HEK293T (cell line): ENCODE results near the gene PILRB.
"Not testable (repeated sequence)": the region's sequence is repeated elsewhere in the genome, so short reads cannot be mapped to it uniquely, and the experiment has no call there.

Experiments
- ARNT ChIP-seq: fragments of 450-650 bp; IDR thresholded peaks from 2 replicates; pipeline ENCODE4 v1.6.1; 2017; ENCODE audit warnings: mild to moderate bottlenecking
- BHLHE40 ChIP-seq: fragments of 450-650 bp; IDR thresholded peaks from 2 replicates; pipeline ENCODE4 v1.6.1; 2016; ENCODE audit warnings: mild to moderate bottlenecking, moderate library complexity, borderline replicate concordance
- CTBP1 ChIP-seq: fragments of 450-650 bp; IDR thresholded peaks from 2 replicates; pipeline ENCODE4 v1.6.1; 2016; ENCODE audit warnings: borderline replicate concordance
- ELF4 ChIP-seq: fragments of 450-650 bp; IDR thresholded peaks from 2 replicates; pipeline ENCODE4 v1.6.1; 2017; ENCODE audit warnings: antibody characterized with exemption
- FOXA1 ChIP-seq: fragments of 450-650 bp; IDR thresholded peaks from 2 replicates; pipeline ENCODE4 v1.6.1; 2016; ENCODE audit warnings: mild to moderate bottlenecking
- FOXM1 ChIP-seq: fragments of 450-650 bp; IDR thresholded peaks from 2 replicates; pipeline ENCODE4 v1.6.1; 2017; ENCODE audit warnings: mild to moderate bottlenecking, borderline replicate concordance
- NFRKB ChIP-seq: fragments of 450-650 bp; IDR thresholded peaks from 2 replicates; pipeline ENCODE4 v1.6.1; 2016; ENCODE audit warnings: mild to moderate bottlenecking, moderate library complexity
- SP1 ChIP-seq: fragments of 450-650 bp; IDR thresholded peaks from 2 replicates; pipeline ENCODE4 v1.6.1; 2017
- ZNF384 ChIP-seq: fragments of 450-650 bp; IDR thresholded peaks from 2 replicates; pipeline ENCODE4 v1.6.1; 2016

GRCh38 chr7:100326914-100327313, 31.0 kb upstream of the PILRB start:
- not testable (repeated sequence) for TF ChIP-seq FOXA1, FOXM1, BHLHE40, ELF4, ZNF384, ARNT, SP1, CTBP1, NFRKB
